Raji (cell line): ENCODE data around the gene MOGAT2.

Source experiments
- POLR2A ChIP-seq: IDR thresholded peaks from 2 replicates; pipeline ENCODE4 v1.6.1; 2011; ENCODE audit warnings: low read depth, low read length, control low read depth; ENCODE audit not compliant: insufficient read depth

The MOGAT2 gene

DNA sequence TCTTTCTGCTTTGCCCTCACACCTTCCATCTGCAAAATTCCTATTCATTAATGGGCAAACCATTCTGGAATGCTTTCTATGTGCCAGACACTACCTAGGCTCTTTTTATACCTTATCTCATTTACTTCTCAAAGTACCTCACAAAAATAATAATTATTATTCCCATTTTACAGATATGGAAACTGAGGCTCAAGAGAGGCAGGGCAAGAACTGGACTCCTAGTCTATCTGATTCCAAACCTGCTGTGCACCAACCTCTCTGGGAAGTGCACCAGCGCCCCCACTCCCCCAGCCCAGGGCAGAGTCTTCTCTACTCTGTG lies 50.1 kb downstream of the MOGAT2 start:
- TF ChIP-seq POLR2A, result no peak

DNA sequence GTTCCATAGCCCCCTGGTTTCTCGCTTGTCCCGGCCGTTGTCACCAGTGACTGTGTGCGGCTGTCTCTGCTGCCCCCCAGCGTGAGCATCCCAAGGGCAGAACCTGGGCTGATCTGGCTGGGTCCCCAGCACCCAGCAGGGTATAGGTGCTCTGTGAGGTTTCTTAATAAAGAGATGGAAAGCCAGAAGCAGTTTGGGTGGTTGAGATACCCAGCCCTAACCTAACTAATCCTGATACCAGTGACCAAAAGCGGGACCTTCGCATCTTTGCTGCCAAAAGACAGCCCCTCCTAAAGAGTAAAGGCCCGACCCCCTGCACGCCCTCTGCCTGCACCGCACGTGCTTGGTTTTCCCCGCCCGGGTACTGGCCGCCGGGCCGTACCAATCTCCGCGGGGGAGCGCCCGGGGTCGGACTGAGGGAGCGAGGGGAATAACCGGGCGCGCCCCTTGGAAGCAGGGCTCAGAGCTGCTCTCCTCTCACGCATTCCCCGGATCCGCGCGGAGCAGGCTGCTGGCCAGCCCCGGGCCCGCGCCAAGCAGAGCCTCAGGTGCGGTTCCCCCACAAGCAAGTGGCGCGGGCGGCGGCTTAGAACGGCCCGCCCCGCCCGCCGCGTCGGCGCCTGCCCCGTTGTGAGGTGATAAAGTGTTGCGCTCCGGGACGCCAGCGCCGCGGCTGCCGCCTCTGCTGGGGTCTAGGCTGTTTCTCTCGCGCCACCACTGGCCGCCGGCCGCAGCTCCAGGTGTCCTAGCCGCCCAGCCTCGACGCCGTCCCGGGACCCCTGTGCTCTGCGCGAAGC lies 50.7 kb downstream of the MOGAT2 start, which contains the start of gene DGAT2:
TSS of gene DGAT2 (plus strand) at position 667 of the 797 bp plus-strand sequence. CDS start 214 bp downstream, outside the sequence.
- TF ChIP-seq POLR2A, result peak; percentile 80

DNA sequence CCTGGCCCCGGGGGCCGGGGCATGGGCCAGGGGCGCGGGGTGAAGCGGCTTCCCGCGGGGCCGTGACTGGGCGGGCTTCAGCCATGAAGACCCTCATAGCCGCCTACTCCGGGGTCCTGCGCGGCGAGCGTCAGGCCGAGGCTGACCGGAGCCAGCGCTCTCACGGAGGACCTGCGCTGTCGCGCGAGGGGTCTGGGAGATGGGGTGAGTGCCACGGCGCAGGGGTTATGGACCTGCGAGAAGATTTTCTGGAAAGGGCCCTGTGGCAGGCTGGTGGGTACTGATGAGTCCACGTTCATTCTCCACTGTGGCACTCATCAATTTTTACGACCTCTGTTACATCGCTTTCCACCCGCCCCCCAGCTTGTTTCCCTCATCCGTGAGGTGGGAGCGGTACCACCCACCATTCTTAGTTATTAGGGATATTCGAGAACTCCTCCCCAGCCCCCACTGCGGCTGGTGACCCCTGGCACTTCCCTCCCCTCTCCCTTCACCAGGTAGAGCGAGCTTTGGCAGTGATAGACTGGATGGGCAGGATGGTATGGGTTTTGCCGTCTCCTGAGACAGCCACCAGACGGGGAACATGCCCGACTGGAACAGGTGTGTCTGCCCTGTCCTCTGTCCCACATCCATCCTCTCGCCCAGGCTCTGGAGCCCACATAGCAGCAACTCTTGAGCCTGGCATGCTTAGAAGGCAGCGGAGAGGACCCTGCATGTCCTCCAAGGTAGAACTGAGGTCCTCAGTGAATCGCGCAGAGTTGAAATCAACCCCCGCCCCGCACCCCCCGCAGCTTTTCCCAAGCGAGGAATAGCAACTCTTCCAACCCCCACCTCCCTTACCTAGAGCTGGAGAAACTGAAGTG lies 51.5 kb downstream of the MOGAT2 start:
- TF ChIP-seq POLR2A, result no peak

GRCh38 chr11:75770102-75770501 lies 52.5 kb downstream of the MOGAT2 start:
- TF ChIP-seq POLR2A, result no peak

GRCh38 chr11:75771646-75772410 lies 54.2 kb downstream of the MOGAT2 start:
- no peak for TF ChIP-seq POLR2A

DNA sequence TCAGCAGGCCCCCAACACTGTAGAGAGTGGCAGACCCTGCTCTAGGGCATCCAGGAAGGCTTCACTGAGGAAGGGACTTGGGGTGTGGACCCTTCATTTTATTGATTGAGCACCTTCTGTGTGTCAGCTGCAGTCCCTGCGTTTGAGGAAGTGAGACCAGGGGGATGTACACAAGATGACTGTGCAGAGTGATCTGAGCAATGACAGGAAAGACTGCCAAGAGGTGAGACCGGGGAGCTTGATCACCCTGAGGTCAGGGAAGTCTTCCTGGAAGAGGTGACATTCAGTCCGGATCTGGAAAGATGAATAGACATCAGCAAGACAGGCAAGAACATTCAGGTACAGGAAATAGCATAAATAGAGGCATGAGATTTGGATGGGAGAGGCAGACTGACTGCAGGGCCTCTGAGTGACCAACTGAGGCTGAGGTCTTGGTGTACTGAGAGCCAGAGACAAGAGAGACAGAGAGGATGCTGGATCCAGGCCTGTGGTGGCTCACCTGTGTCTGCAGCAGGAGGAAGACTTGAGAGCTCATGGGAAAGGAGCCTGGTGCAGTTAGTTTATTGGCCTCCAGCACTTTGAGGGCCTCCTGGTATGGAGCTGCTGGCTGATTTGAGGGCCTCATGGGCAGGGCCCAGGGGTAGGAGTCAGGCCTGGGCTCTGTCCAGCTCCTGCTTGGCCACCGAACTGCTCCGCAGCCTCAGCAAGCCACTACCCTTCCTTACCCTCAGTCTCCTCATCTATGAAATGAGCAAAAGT lies 56.1 kb downstream of the MOGAT2 start:
- TF ChIP-seq POLR2A, result no peak

DNA sequence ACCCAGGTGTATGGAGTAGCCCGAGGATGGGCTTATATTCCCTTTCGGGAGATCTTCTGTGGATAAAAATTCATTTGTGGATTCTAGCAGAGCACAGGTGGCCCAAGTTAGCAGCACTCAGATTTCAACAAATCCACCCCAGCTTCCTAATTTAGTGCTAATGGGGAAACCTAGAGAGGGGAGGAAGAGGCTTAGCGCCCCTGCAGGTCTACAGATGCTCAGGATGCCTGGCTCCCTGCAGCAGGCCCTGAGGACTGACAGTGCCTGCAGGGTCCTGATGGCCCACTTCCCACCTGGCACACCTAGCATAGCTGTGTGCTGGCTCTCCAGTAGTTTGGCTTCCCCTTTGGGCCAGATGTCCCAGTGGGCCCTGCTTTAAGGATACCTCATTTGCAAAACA lies 57.4 kb downstream of the MOGAT2 start:
- TF ChIP-seq POLR2A, result no peak

GRCh38 chr11:75776546-75776945 lies 58.9 kb downstream of the MOGAT2 start:
- no peak for TF ChIP-seq POLR2A

- no peak for TF ChIP-seq POLR2A
Observed at GRCh38 chr11:75777461-75778110, 59.9 kb downstream of the MOGAT2 start.

- no peak for TF ChIP-seq POLR2A
Observed at GRCh38 chr11:75778962-75779361, 61.3 kb downstream of the MOGAT2 start.

- TF ChIP-seq POLR2A, result no peak
Observed at GRCh38 chr11:75779960-75780359, 62.3 kb downstream of the MOGAT2 start.

DNA sequence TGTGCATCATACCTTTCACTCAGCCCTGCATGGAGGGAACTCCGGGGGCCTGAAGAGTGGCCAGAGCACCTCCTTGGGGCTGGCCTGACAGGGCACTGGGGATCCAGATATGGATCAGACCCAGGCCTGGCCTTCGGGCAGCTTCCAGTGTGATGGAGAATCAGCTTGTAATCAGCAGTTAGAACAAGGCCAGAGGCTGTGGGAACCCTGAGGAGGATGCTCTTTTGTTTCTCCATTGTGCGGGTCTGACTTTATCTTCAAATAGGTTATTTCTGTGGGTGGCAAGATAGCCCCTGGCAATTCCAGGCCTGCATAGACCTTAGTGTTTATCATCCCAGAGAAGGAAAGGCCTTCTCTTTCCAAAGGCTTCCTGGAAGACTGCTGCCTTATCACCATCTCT lies 63.2 kb downstream of the MOGAT2 start:
- no peak for TF ChIP-seq POLR2A

DNA sequence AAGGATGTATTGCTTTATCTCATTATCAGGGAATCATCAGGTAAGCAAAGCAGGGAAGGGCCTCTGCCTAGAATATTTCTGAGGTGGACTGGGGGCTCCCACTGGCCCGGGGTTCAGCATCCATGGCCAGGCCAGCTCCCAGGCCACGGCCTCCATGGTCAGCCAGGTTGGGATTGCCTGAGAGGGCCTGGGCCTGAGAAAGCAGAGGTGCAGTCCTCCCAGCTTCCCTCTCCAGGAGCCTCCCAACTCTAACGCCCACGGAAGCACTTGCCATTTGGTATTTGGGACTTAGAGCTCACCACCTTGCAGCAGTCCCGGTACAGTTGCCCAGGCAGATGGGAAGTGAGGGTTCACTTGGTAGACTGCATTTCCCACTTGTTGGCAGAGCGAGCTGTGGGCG lies 63.7 kb downstream of the MOGAT2 start:
- TF ChIP-seq POLR2A, result no peak

- TF ChIP-seq POLR2A, result no peak
Observed at GRCh38 chr11:75781831-75782230, 64.2 kb downstream of the MOGAT2 start.
